ENCODE results near the gene FRS3. TPM values are rescaled to one million over a fixed set of nuclear protein-coding genes. Genes with fewer than 3 reads are reported as not detected.
A peak's percentile ranks its signal among the peaks of the same experiment; 100 is the strongest.

Gene FRS3
- total and polyA plus RNA-seq, 9 of the 15 experiments (the other 6 are each of a cell fraction or from before 2014, with no cell fraction given) = 0.03 to 3.7 (median 1.6) TPM

DNA sequence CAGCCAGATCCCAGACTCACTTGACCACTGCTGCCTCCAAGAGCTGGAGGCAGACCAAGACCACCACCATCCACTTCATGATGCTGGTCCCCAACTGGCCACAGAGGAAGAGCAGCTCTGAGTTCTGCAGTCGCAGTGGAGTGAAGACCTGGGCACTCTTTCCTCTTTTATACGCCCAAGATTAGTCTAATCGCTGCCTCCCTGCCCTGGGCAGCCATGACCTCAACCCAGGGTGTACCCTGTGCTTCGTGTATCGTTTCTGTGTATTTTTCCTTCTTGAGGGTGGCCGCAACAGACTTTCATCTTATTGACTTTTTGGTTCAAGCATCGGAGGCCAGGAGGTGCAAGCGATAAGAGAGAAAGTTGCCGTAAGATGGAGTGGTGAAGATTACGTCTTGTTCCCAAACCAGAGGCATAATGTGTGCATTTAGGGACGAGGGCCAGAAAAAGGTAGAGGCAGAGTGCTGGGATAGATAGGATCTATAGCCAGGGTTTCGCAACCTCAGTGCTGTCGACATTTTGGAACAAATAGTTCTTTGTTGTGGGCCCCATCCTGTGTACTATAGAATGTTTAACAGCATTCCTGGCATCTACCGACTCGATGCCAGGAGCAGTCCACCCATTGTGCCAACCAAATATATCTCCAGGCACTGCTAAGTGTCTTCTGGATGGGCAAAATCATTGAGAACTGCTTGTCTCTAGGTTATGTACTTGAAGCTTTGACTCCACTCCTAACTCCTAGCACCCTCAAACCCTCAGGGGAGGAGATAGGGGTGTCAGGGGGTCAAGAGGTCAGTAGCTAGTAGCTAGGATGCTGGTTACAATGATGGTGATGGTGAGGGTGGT is 32.2 kb downstream of the FRS3 start, which contains the start of gene PGC:
TSS of gene PGC (minus strand) at position 142 of the 846 bp plus-strand sequence. CDS start at position 79, 63 bp downstream.
- H4K20me1 ChIP-seq (replicated peaks; ENCODE audit: control insufficient read depth, insufficient read depth, low read length) = no peaks in the 10 kb centered on the region; the same call in 1 of the 2 replicates
- BruUV-seq (replicated peaks) = no TSS peak
- intact Hi-C loops (cut with micrococcal nuclease) = no loop called here
- WGBS (ENCODE audit: insufficient coverage, low coverage, missing lambda C conversion rate) = 5% methylated on average over 15 of the region's 15 CpGs
- H2AFZ ChIP-seq (ENCODE audit: low read depth, low read length) = no peak within 1 kb of the TSS
- FAIRE-seq (peak; percentile 78), ATAC-seq (peak; percentile 41), DNase-seq (ENCODE audit: extremely low read depth in 1 of 4, low spot score in 3 of 4) (peak; percentile 40 to 50 (median 49))
- H3K4me1 ChIP-seq (replicated peaks in 1 of 2; ENCODE audit: control insufficient read depth in 2 of 2, insufficient read depth in 2 of 2, low read length in 2 of 2) = peaks cover 13 to 14% of the 10 kb centered on the region in 2 experiments
- peak within 1 kb of the TSS; percentile 30; the same call in 1 of the 2 replicates for H3K4me2 ChIP-seq (ENCODE audit: insufficient read depth, low read length)
- no peaks in the 10 kb centered on the region for H3K9me3 ChIP-seq (replicated peaks; ENCODE audit: control insufficient read depth, insufficient read depth, low read depth, low read length)
- 0 out of 4 replicates have a peak within 1 kb of the TSS, but pooled peaks of 1 of the 2 experiments have one; percentile 5 for H3K9ac ChIP-seq (ENCODE audit: insufficient read depth in 1 of 2, low read depth in 2 of 2, low read length in 2 of 2)
- H3K36me3 ChIP-seq (ENCODE audit: control insufficient read depth, insufficient read depth, low read length) = no peaks in the 10 kb centered on the region
- H3K79me2 ChIP-seq (ENCODE audit: control insufficient read depth, insufficient read depth, low read length) = no peaks in the 10 kb centered on the region
- H3K4me3 ChIP-seq = no peak within 1 kb of the TSS
- in situ Hi-C loops (cut with MboI) = no loop called here
- H3K9me1 ChIP-seq (ENCODE audit: control insufficient read depth, insufficient read depth, low read length) = no peaks in the 10 kb centered on the region
- peaks cover 9 to 16% of the 10 kb centered on the region in 2 experiments; a peak in 4 of 5 replicates for H3K27me3 ChIP-seq (ENCODE audit: control insufficient read depth in 2 of 2, insufficient read depth in 2 of 2, low read length in 2 of 2)
- CTCF ChIA-PET (ENCODE audit: low intra/inter-chr PET ratio) = interaction anchor here (0.6 kb wide), 1 partner anchor 65 kb away, joined by 5 read pairs; no protein-coding TSS in a partner anchor
- H3K27ac ChIP-seq (ENCODE audit: extremely low read depth, low read depth, low read length) = no peak within 1 kb of the TSS
- POLR2A ChIA-PET = interaction anchor here (0.8 to 2.2 kb wide), 5 partner anchors 9 to 25 kb away, joined by 3 to 6 read pairs (median 4); no protein-coding TSS in a partner anchor
- TF ChIP-seq CREM (IDR thresholded peaks at IDR 0.05; ENCODE audit: low read depth) (peak; percentile 35), CBX8 (IDR thresholded peaks at IDR 0.05; ENCODE audit: borderline replicate concordance, extremely low read depth, low read depth, low read length, poor library complexity, severe bottlenecking) (no peak), BACH1 (tag; IDR thresholded peaks at IDR 0.05) (no peak), CBFA2T2 (conservative IDR thresholded peaks at IDR 0.05) (peak; percentile 54), SMAD1 (IDR thresholded peaks at IDR 0.05; ENCODE audit: low read depth, low read length, partially characterized antibody) (peak; percentile 27), ZNF197 (CRISPR knock-in tag; IDR thresholded peaks at IDR 0.05; ENCODE audit: low read depth) (0 out of 2 replicates have a peak, but pooled peaks have one; percentile 34), SIN3B (IDR thresholded peaks at IDR 0.05; ENCODE audit: low read depth) (no peak), ATF7 (IDR thresholded peaks at IDR 0.05) (peak; percentile 83), MTA1 (IDR thresholded peaks at IDR 0.05; ENCODE audit: borderline replicate concordance) (peak; percentile 58; the same call in 1 of the 2 replicates), TBP (optimal IDR thresholded peaks at IDR 0.05; ENCODE audit: low read depth, low read length) (peak; percentile 14), EHMT2 (IDR thresholded peaks at IDR 0.05) (no peak), HDAC1 (IDR thresholded peaks at IDR 0.05) (0 out of 4 replicates have a peak, but pooled peaks of 1 of the 2 experiments have one; percentile 8), STAT5A (IDR thresholded peaks at IDR 0.05; ENCODE audit: borderline replicate concordance, low read length) (no peak; the same call in 1 of the 2 replicates), ZNF3 (CRISPR knock-in tag; IDR thresholded peaks at IDR 0.05) (no peak), U2AF2 (optimal IDR thresholded peaks at IDR 0.05; ENCODE audit: low read depth, low read length) (no peak), ZC3H4 (CRISPR knock-in tag; IDR thresholded peaks at IDR 0.05; ENCODE audit: borderline replicate concordance) (no peak), MCM7 (IDR thresholded peaks at IDR 0.05) (no peak), GTF2E2 (tag; IDR thresholded peaks at IDR 0.05) (no peak), ZNF408 (CRISPR knock-in tag; IDR thresholded peaks at IDR 0.05; ENCODE audit: low read depth) (no peak)
- TF ChIP-seq, protein P1, sequence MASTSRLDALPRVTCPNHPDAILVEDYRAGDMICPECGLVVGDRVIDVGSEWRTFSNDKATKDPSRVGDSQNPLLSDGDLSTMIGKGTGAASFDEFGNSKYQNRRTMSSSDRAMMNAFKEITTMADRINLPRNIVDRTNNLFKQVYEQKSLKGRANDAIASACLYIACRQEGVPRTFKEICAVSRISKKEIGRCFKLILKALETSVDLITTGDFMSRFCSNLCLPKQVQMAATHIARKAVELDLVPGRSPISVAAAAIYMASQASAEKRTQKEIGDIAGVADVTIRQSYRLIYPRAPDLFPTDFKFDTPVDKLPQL (IDR thresholded peaks at IDR 0.05; ENCODE audit: extremely low read depth, insufficient read length) = no peak
- TF ChIP-seq, protein P2, sequence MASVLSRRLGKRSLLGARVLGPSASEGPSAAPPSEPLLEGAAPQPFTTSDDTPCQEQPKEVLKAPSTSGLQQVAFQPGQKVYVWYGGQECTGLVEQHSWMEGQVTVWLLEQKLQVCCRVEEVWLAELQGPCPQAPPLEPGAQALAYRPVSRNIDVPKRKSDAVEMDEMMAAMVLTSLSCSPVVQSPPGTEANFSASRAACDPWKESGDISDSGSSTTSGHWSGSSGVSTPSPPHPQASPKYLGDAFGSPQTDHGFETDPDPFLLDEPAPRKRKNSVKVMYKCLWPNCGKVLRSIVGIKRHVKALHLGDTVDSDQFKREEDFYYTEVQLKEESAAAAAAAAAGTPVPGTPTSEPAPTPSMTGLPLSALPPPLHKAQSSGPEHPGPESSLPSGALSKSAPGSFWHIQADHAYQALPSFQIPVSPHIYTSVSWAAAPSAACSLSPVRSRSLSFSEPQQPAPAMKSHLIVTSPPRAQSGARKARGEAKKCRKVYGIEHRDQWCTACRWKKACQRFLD (CRISPR knock-in tag; IDR thresholded peaks at IDR 0.05) = peak; percentile 48; the same call in 1 of the 2 replicates

Measured in K562 (cell line).